Heart left ventricle (tissue), 16 donors: ENCODE results near the gene TMEM9. TPM values are rescaled to one million over a fixed set of nuclear protein-coding genes. Genes with fewer than 3 reads are reported as not detected.

Experiments
- ATAC-seq, 4 donors: fragments of 200-7000 bp; cut with Tn5 transposase; one replicate each; pipeline ENCODE4 v1.9.1; 2020 to 2022; ENCODE audit warnings: moderate library complexity in 4 of 4, mild to moderate bottlenecking in 3 of 4, moderate number of reproducible peaks in 1 of 4
- DNase-seq, 5 donors: peaks; one replicate each; pipeline ENCODE4 v3.0.0-alpha.2; 2020
- H3K27ac ChIP-seq, 12 donors: fragments of 200-600 bp; sonication (generic) in 4 of 12; one replicate each; pipeline versions ENCODE4 v1.5.0 to v1.8.0; 2016 to 2022; ENCODE audit warnings: mild to moderate bottlenecking in 2 of 12
- H3K27me3 ChIP-seq, 9 donors: fragments of 200-600 bp; sonication (generic) in 2 of 9; one replicate each; pipeline versions ENCODE4 v1.5.1 to v1.8.0; 2016 to 2022; ENCODE audit warnings: mild to moderate bottlenecking in 3 of 9
- H3K36me3 ChIP-seq, 9 donors: fragments of 200-600 bp; sonication (generic) in 2 of 9; one replicate each; pipeline versions ENCODE4 v1.5.0 to v1.8.0; 2018 to 2022; ENCODE audit warnings: mild to moderate bottlenecking in 2 of 9
- H3K4me1 ChIP-seq, 12 donors: fragments of 200-600 bp; sonication (generic) in 4 of 12; one replicate each; pipeline versions ENCODE4 v1.5.0 to v1.8.0; 2016 to 2022; ENCODE audit warnings: mild to moderate bottlenecking in 3 of 12
- H3K4me3 ChIP-seq, 12 donors: fragments of 200-600 bp; sonication (generic) in 4 of 12; one replicate each; pipeline versions ENCODE4 v1.5.0 to v1.8.0; 2017 to 2022; ENCODE audit warnings: mild to moderate bottlenecking in 9 of 12, moderate library complexity in 4 of 12
- H3K9me3 ChIP-seq, 12 donors: fragments of 200-600 bp; sonication (generic) in 4 of 12; one replicate each; pipeline versions ENCODE4 v1.5.0 to v1.8.0; 2016 to 2022; ENCODE audit warnings: mild to moderate bottlenecking in 1 of 12
- POLR2A ChIP-seq, 2 donors: fragments of 450-650 bp; IDR thresholded peaks; one replicate each; pipeline ENCODE4 v1.6.1; 2017; ENCODE audit warnings: antibody characterized with exemption in 2 of 2, mild to moderate bottlenecking in 2 of 2, moderate library complexity in 2 of 2
- WGBS, 4 donors: extraction: QIAGEN DNeasy Blood & Tissue Kit in 2 of 4; methylation state at CpG; one replicate each; pipeline versions ENCODE4 v1.1.5 to v1.1.7; 2013 to 2018; 5-methylcytosine and 5-hydroxymethylcytosine counted together
- intact Hi-C, 10 donors: fragments of 100-400 bp; cut with DNase I; formaldehyde crosslinking; loops; one replicate each; pipeline versions ENCODE4 v1.11.1 to v1.14.2; 2022
- polyA plus RNA-seq, 2 donors: library from polyadenylated mRNA; stranded (reverse); fragments of 200-250 nt; gene quantifications; one replicate each; pipeline ENCODE4 v1.2.3, GENCODE V29; 2013
- total RNA-seq, 9 donors: library from RNA; depleted of rRNA in 2 of 9; stranded (reverse); fragments of >200 nt in 2 of 9; fragmentation: NEBNext Ultra II Directional in 3 of 9; extraction: Animal tissue kit (Norgen Biotek cat#: 25700) in 3 of 9; gene quantifications; one replicate each; pipeline versions ENCODE4 v1.1.0 to v1.2.4, GENCODE V29; 2016 to 2023
- TF ChIP-seq, protein P1 (sequence below), 12 donors: fragments of 200-600 bp; sonication (generic) in 4 of 12; IDR thresholded peaks; one replicate each; pipeline versions ENCODE4 v1.5.0 to v1.8.0; 2018 to 2022; ENCODE audit warnings: antibody characterized with exemption in 12 of 12, mild to moderate bottlenecking in 5 of 12
- donor health status: ischemic (EF 13 %, LVEDD 7.1; RV severe dilation, severe dysfunction).
- donor health status: healthy with polysubstance abuse.
- donor health status: DM: no; HTN: yes; CAD: no.
- donor health status: DM: no; HTN: no; CAD: no.
- donor health status: ischemic (EF 25% LVEDD 6.9; RV normal size, moderate dysfunction).
- donor health status: ischemic (EF 25% LVEDD 5.7; RV mildly dilated, moderate dysfunction).
- donor health status: healthy.
- donor health status: DM: yes; HTN: yes; CAD: no.
- donor health status: ischemic (EF 35%, LVEDD 5.7; RV mildly dilated, moderate dysfunction).
- donor health status: nonischemic (EF 11% LVEDD 7.7; RV severe dilation, severe dysfunction).
- donor health status: DM: yes; HTN: yes; CAD: no.
- donor health status: PGD.
- donor health status: ischemic (EF 29% LVEDD 5.4; RV normal size, mild dysfunction).
- donor health status: nonischemic (EF 23%, LVEDD 6.1; RV moderate dilation, normal function).

The TMEM9 gene
- total and polyA plus RNA-seq, 11 donors = 22.4 to 42.9 (median 29.3) TPM

- no peak for ATAC-seq
- intact Hi-C loops = no loop called here
- Histone ChIP-seq H3K36me3 (no peaks in the 10 kb centered on the region), H3K27ac (no peak overlapping the region), H3K27me3 (no peaks in the 10 kb centered on the region), H3K4me1 (no peaks in the 10 kb centered on the region), H3K4me3 (no peak overlapping the region), H3K9me3 (no peaks in the 10 kb centered on the region)
- no peak for TF ChIP-seq POLR2A (IDR thresholded peaks at IDR 0.05)
- TF ChIP-seq, protein P1, sequence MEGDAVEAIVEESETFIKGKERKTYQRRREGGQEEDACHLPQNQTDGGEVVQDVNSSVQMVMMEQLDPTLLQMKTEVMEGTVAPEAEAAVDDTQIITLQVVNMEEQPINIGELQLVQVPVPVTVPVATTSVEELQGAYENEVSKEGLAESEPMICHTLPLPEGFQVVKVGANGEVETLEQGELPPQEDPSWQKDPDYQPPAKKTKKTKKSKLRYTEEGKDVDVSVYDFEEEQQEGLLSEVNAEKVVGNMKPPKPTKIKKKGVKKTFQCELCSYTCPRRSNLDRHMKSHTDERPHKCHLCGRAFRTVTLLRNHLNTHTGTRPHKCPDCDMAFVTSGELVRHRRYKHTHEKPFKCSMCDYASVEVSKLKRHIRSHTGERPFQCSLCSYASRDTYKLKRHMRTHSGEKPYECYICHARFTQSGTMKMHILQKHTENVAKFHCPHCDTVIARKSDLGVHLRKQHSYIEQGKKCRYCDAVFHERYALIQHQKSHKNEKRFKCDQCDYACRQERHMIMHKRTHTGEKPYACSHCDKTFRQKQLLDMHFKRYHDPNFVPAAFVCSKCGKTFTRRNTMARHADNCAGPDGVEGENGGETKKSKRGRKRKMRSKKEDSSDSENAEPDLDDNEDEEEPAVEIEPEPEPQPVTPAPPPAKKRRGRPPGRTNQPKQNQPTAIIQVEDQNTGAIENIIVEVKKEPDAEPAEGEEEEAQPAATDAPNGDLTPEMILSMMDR (IDR thresholded peaks at IDR 0.05) = no peak
- 63 to 79% (median 72%) methylated on average over 1 of the region's 1 CpG for WGBS, 4 donors
- DNase-seq = no peak
Observed at GRCh38 chr1:201104141-201104540, 50.1 kb downstream of the TMEM9 start.

- DNase-seq = no peak
- H3K36me3 ChIP-seq = no peaks in the 10 kb centered on the region
- no peak overlapping the region for H3K4me3 ChIP-seq
- no peak for ATAC-seq
- H3K4me1 ChIP-seq = no peaks in the 10 kb centered on the region
- intact Hi-C loops = no loop called here
- no peak overlapping the region for H3K27ac ChIP-seq
- H3K27me3 ChIP-seq = no peaks in the 10 kb centered on the region
- WGBS, 4 donors = 59 to 76% (median 69%) methylated on average over 9 of the region's 9 CpGs
- TF ChIP-seq, protein P1 (IDR thresholded peaks at IDR 0.05) = no peak
- no peak for TF ChIP-seq POLR2A (IDR thresholded peaks at IDR 0.05)
- no peaks in the 10 kb centered on the region for H3K9me3 ChIP-seq
Observed at GRCh38 chr1:201103666-201104065, 50.6 kb downstream of the TMEM9 start.

GRCh38 chr1:201100169-201100930 is 53.9 kb downstream of the TMEM9 start:
- no peaks in the 10 kb centered on the region for H3K9me3 ChIP-seq
- H3K27me3 ChIP-seq = no peaks in the 10 kb centered on the region
- DNase-seq = no peak
- no peak overlapping the region for H3K4me3 ChIP-seq
- no peaks in the 10 kb centered on the region for H3K4me1 ChIP-seq
- H3K27ac ChIP-seq = no peak overlapping the region
- TF ChIP-seq POLR2A (IDR thresholded peaks at IDR 0.05) = no peak
- TF ChIP-seq, protein P1 (IDR thresholded peaks at IDR 0.05) = no peak
- 89 to 93% (median 90%) methylated on average over 12 of the region's 12 CpGs for WGBS, 4 donors
- ATAC-seq = no peak
- H3K36me3 ChIP-seq = no peaks in the 10 kb centered on the region
- intact Hi-C loops = no loop called here

- TF ChIP-seq, protein P1 (IDR thresholded peaks at IDR 0.05) = no peak
- no peak for TF ChIP-seq POLR2A (IDR thresholded peaks at IDR 0.05)
- H3K36me3 ChIP-seq = no peaks in the 10 kb centered on the region
- intact Hi-C loops = loop anchor here in 1 of 10 donors (5.0 kb wide), 1 partner anchor 542 kb away; no protein-coding TSS in a partner anchor
- ATAC-seq (no peak), DNase-seq (no peak)
- no peak overlapping the region for H3K4me3 ChIP-seq
- no peak overlapping the region for H3K27ac ChIP-seq
- WGBS, 4 donors = 74 to 83% (median 78%) methylated on average over 5 of the region's 5 CpGs
- H3K9me3 ChIP-seq = no peaks in the 10 kb centered on the region
- H3K27me3 ChIP-seq = no peaks in the 10 kb centered on the region
- no peaks in the 10 kb centered on the region for H3K4me1 ChIP-seq
Observed at GRCh38 chr1:201098992-201099677, 55.1 kb downstream of the TMEM9 start.
